ENCODE data around the gene MPZ.
A peak's percentile ranks its signal among the peaks of the same experiment; 100 is the strongest.
"Not testable (repeated sequence)": the region's sequence is repeated elsewhere in the genome, so short reads cannot be mapped to it uniquely, and the experiment has no call there.

MPZ gene

DNA sequence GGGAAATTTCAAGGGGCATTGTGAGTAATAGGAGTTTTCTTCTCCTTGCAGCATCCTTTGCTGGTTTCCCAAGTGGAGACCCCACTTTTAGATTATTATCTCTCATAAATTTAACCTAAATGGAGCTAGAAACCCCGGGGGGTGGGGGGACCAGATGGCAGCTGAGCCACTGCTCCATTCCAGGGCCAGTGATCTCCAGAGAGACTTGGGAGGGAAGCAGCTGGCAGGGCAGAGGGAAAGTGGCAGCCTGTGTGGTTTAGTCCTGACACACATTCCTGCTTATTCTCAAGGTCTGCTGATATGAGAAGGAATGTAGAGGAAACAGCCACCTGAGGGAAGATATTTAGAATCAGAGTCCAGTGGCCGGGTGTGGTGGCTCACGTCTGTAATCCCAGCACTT is 34.9 kb downstream of the MPZ start:
- TF ChIP-seq ZNF274 (IDR thresholded peaks at IDR 0.05; ENCODE audit: low read depth, low read length): no peak
- no peak overlapping the region for H3K4me3 ChIP-seq (ENCODE audit: low read length)

DNA sequence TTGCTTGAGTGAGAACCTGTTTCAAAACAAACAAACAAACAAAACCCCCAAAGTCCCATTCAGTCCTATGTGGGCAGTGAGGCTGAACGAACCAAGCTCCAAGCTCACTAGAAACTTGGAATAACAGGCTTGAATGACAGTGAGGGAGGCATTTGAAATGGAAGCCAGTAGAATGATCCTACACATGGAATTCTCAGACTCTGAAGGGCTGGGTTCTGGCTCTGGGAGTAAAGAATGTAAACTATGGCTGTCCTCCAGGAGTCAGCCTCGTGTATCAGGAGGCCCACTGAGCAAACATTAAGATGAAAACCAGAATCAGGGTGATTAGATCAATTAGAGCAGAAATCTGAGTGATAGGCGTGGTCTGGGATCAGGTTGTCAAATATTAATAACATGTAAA is 36.4 kb downstream of the MPZ start:
- no peak for TF ChIP-seq ZNF274 (IDR thresholded peaks at IDR 0.05; ENCODE audit: low read depth, low read length)
- H3K4me3 ChIP-seq (ENCODE audit: low read length): no peak overlapping the region

DNA sequence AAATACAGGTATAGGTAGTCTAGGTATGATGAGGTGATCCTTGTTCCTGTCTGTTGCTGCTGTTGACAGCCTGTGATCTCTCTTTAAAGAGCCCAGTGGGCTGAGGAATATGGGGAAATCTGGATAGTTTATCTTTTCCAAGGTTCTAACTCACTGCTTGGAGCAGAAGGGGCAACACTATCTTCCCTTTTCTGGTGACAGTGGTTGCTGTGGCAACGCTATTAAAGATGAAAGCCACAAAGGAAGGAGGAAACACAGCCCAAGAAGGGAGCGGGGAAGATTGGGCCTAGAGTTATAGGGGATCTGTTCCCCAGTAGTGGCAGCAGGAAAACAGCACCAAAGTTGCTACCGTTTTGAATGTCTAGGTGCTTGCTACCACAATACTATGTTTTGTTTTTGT is 42.4 kb downstream of the MPZ start:
- no peak for TF ChIP-seq ZNF274 (IDR thresholded peaks at IDR 0.05; ENCODE audit: low read depth, low read length)
- H3K4me3 ChIP-seq (ENCODE audit: low read length): no peak overlapping the region

DNA sequence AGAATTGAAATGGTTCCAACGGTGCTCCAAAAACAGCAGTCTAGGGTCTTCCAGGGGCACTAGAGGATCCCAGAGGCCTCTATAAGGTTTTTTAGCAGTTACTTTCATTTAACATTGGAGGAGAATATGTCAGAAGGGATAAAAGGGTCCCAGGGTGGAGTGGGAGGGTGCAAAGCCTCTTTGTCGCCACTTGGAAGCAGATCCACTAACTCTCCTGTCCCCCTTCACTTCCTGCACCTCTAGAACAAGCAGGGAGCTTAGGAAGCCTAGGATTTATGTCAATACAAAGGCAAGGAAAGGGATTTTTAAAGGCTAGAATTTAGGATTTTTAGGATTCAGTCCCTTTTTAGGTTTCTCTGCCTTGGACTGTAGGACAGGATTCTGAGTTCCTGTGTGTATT is 42.9 kb downstream of the MPZ start:
- H3K4me3 ChIP-seq (ENCODE audit: low read length): no peak overlapping the region
- no peak for TF ChIP-seq ZNF274 (IDR thresholded peaks at IDR 0.05; ENCODE audit: low read depth, low read length)

DNA sequence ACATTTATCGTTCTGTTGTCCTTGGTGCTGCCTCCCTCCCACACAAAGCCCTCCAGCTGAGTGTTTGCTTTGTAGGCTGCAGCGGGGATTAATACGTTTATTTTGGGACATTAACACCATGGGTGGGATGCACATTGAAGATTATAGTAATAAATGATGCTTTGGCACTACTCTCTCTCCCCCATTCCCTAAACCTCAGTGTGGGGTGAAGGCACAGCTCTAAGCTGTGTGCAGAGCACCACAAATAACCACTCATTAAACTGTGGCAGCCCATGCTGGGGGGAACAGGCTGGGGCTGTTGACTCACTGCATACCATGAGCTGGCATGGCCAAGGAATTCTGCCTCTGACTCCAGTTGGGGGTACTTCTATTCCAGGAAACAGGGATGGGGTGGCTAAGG is 43.6 kb downstream of the MPZ start:
- no peak overlapping the region for H3K4me3 ChIP-seq (ENCODE audit: low read length)
- no peak for TF ChIP-seq ZNF274 (IDR thresholded peaks at IDR 0.05; ENCODE audit: low read depth, low read length)

DNA sequence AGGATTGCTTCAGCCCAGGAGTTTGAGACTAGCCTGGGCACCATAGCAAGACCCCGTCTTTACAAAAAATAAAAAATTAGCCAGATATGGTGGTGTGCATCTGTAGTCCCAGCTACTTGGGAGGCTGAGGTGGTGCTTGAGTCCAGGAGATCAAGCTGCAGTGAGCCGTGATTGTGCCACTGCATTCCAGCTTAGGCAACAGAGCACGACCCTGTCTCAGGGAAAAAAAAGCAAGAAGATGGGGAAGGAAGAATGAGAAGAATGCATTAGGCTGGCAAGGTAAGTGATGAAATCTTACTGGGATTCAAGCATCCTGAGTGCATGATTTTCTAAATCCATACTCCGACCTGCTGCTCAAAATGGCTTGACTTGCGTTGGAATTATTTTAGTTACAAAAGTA is 44.5 kb downstream of the MPZ start:
- no peak overlapping the region for H3K4me3 ChIP-seq (ENCODE audit: low read length)
- TF ChIP-seq ZNF274 (IDR thresholded peaks at IDR 0.05; ENCODE audit: low read depth, low read length): no peak

DNA sequence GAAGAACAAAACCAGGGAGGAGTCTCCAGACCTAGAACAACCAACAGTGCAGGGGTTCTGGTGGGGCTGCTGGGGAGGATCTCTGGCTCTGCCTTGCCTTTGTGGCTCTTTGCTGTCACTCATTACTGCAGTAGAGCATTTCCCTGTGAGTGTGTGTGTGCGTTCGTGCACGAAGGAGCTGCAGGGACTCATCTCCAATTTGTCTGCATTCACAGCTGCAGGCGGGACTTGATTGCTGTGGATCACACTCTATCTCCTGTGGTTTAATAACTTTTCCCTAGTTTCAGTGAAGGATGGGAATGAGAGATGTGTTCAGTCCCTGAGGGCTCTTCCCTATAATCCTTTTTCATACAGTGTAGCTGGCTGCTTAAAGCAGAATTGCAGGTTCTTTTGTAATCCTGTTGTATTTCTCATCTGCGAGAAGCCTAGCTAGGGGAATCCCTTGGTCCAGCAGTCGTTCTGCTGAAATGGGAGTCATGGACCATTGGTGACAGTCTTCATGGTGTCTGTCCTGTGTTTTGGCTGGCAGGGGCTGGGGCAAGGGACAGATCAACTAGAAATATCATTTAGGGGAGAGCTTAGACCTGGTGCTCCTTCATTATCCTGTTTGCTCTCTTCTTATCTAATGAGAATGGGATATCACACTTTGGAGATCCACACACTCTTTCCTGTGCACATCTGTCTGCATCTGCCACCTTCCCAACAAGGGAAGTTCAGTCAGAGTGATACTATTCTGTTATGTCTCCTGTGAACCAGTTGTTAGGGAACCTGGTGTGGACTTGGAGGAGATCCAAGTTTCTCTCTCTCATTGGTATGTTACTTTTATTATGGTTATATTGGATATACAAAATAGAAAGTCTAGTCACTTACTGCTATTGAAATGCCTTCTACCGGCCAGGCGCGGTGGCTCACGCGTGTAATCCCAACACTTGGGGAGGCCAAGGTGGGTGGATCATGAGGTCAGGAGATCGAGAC is 48.2 kb downstream of the MPZ start:
- no peak overlapping the region for H3K4me3 ChIP-seq (ENCODE audit: low read length)
- no peak for TF ChIP-seq ZNF274 (IDR thresholded peaks at IDR 0.05; ENCODE audit: low read depth, low read length)

DNA sequence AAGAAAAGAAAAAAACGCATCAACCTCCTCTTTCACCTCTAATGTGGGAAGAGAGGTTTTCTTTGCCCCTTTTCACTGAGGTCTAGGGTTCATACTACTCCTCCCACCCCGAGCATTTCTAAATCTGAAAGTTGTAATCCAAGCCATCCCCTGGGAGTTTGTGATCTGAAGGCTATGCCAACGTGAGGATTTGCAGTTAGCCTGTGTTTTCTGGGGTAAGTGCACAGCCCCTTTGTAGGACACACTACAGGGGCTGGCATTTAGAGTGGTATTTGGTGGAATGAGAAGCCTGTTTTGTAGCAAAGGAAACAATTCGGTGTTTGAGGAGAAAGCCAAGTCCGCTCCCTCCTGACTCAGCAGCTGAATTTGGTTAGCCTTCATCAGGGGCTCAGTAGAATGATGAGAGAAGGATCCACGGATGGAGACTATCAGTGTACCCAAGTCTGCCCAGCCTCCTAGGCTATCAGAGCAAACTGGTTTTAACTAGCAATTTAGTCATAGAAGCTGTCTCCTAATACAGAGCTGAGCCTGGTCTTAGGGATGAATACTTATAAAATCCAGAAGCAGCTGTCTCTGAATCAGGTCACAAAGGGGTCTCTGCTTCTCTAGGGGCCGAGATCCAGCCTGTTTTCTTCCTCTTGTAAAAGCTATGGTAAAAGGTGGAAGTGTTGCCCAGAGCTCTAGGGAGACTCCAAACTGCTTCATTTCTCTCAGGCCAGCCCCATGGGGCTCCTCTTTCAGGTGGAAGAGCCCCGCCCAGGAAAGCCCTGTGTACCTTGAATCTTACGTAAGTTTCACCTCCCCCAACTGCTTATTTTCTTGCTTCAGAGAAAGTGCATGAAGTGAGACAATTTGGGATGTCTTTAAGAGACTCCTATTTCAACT is 49.1 kb downstream of the MPZ start:
- H3K4me3 ChIP-seq (ENCODE audit: low read length): no peak overlapping the region
- TF ChIP-seq ZNF274 (IDR thresholded peaks at IDR 0.05; ENCODE audit: low read depth, low read length): no peak

DNA sequence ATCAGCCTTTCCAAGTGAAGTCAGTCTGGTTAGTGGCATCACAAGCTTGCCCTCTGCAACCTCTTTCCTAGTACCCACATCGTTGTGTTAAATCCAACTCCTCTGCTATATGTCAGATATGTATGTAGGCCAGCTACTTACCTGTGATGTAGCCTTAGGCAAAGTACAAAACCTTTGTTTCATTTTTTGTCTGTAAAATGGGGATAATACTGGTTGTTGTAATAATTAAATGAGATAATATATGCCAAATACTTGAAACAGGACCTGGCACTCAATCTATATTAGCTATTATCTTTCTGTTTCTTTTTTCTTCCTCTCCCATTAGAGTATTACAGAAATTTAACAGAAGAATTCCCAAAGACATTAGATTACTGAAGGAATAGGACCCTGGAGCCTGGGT is 50.0 kb downstream of the MPZ start:
- H3K4me3 ChIP-seq (ENCODE audit: low read length): no peak overlapping the region
- TF ChIP-seq ZNF274 (IDR thresholded peaks at IDR 0.05; ENCODE audit: low read depth, low read length): no peak

DNA sequence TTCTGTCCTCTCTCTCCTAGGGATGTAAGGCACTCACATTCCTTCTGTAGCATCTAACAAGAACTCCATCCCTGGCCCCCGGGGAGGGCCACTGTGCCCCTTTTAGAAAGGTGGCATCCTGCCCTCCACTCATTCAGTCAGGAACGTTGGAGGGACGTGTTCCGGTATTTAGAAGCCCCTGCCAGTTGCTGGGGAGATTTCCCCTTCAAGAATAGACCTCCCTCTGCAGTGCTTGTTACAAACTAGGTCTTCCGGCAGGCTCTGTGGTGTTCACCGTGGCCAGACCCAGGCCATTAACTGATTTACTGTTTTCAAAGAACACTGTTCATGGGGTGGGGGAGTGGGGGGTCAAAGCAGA is 50.4 kb downstream of the MPZ start:
- H3K4me3 ChIP-seq (ENCODE audit: low read length): no peak overlapping the region
- no peak for TF ChIP-seq ZNF274 (IDR thresholded peaks at IDR 0.05; ENCODE audit: low read depth, low read length)

DNA sequence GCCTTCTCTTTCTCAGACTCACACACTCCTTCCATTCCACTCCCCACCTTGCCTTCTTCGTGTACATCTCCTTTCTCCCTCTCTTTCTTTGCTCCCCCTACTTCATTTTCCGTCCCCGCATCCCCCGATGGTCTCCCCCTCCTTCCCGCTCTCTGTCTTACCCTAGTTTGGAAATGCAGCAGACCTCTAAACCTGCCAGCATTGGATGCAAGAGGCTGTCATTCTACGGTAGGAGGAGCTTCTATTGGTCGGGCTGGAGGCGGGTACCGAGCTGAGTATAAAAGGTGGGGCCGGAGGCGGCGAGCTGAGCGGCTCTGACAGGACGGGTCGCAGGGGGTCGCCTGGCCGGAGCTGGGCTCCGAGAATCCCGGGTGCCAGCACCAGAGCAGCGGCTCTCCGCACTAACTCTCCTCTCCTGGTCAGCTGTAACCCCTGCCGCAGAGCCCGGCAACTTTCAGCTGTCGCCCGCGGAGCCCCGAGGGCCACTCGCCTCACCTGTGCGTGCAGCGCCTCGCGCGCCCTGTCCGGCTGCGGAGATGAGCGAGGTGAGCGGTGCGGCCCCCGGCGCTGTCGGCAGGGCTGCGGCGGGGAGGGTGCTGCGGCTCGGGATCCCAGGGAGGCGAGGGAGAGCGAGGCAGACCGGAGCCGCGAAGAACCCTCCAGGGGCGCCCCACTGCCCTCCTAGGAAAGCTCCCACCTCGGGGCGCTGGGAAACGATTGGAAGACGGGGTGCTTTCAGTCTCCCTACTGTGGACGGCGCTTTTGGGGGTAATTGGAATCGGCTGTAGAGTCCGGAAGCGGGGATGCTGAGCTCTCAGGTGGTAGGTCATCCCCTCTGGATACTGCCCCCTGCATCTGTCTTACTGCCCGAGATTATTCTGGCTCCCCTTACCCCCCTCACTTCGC is 51.1 kb downstream of the MPZ start, which contains the start of gene PCP4L1:
Gene PCP4L1 (plus strand): TSS at position 307 of the 906 bp plus-strand sequence. CDS start 230 bp downstream, at position 537.
- peak within 1 kb of the TSS; percentile 42; the same call in 1 of the 2 replicates for H3K4me3 ChIP-seq (ENCODE audit: low read length)
- no peak for TF ChIP-seq ZNF274 (IDR thresholded peaks at IDR 0.05; ENCODE audit: low read depth, low read length)

DNA sequence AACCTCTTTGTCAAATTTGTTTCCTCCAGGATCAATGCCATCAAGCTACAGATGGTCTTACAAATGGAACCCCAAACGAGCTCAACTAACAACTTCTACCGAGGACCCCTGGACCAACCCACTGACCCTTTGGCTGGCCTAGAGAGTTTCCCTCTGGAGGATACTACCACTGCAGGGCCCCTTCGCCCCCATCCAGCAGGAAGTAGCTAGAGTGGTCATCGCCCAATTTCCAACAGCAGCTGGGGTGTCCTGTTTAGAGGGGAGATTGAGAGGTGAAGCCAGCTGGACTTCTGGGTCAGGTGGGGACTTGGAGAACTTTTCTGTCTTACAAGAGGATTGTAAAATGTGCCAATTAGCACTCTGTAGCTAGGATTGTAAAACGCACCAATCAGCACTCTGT is 52.7 kb downstream of the MPZ start:
- not testable (repeated sequence) for H3K4me3 ChIP-seq (ENCODE audit: low read length)

DNA sequence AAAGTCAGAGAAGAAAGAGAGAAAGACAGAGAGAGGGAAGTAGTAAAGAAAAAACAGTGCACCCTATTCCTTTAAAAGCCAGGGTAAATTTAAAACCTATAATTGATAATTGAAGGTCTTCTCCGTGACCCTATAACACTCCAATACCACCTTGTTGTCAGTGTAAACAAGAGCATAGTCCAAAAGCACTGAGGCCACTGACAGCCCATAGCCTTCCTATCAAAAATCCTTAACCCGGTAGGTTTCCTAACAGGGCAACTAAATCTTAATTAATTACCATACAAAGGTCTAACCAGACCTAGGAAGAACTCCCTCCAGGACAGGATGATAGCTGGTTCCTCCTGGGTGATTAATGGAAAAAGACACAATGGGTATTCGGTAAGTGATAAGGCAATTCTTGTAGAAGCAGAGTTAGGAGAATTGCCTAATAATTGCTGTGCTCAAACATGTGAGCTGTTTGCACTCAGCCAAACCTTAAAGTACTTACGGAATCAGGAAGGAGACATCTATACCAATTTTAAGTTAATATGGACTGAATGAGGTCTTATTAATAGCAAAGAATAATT is 53.7 kb downstream of the MPZ start:
- H3K4me3 ChIP-seq (ENCODE audit: low read length): not testable (repeated sequence)

DNA sequence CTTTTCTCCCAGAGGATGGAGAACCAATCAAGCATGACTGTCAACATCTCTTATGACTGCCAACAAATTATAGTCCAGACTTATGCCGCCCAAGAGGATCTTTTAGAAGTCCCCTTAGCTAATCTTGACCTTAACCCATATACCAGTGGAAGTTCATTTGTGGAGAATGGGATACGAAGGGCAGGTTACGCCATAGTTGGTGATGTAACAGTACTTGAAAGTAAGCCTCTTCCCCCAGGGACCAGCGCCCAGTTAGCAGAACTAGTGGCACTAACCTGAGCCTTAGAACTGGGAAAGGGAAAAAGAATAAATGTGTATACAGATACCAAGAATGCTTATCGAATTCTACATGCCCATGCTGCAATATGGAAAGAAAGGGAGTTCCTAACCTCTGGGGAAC is 54.5 kb downstream of the MPZ start:
- H3K4me3 ChIP-seq (ENCODE audit: low read length): not testable (repeated sequence)

All from GM08714 (cell line).